ENCODE data around the gene IER5. TPM values are rescaled to one million over a fixed set of nuclear protein-coding genes. Genes with fewer than 3 reads are reported as not detected.

Gene IER5
- total and polyA plus RNA-seq, 9 of the 15 experiments (the other 6 are each of a cell fraction or from before 2014, with no cell fraction given): 2.4 to 32.1 (median 12.0) TPM

DNA sequence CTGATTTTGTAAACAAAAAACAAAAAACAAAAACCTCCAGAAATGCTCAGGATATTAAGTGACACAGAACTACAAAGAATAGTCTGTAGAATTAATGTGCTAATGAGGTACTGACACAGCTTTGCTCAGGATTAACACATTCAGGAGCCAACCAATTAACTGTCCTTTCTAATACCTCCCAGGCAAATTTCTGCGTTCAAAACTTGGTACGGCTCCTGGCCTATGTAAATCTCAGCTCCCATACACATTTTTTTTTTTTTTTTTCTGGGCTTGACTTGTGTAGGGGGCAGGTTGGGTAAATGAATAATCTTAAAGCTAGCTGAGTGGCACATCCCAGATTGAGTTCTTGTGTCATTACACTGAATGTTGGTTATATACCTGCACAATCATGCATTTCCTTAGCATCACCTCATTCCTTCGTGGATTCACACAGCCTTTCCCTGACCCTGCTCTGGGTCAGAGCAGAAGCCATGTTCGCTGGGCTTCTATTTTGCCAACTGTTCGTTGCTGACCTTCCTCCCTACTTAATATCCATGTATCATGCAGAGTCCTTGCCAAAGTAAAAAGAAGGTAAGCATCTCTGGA, 12.6 kb upstream of the IER5 start:
- no peaks in the 10 kb centered on the region for H3K36me3 ChIP-seq (ENCODE audit: control insufficient read depth, insufficient read depth, low read length)
- no peak overlapping the region for H3K9ac ChIP-seq (ENCODE audit: insufficient read depth in 1 of 2, low read depth in 2 of 2, low read length in 2 of 2)
- no peaks in the 10 kb centered on the region for H3K9me1 ChIP-seq (ENCODE audit: control insufficient read depth, insufficient read depth, low read length)
- intact Hi-C loops (cut with micrococcal nuclease) (no loop called here), in situ Hi-C loops (cut with MboI) (no loop called here)
- FAIRE-seq: no peak
- no peak overlapping the region for H3K27ac ChIP-seq (ENCODE audit: extremely low read depth, low read depth, low read length)
- no peaks in the 10 kb centered on the region for H3K79me2 ChIP-seq (ENCODE audit: control insufficient read depth, insufficient read depth, low read length)
- no peaks in the 10 kb centered on the region for H3K9me3 ChIP-seq (replicated peaks; ENCODE audit: control insufficient read depth, insufficient read depth, low read depth, low read length)
- H3K27me3 ChIP-seq (ENCODE audit: control insufficient read depth in 2 of 2, insufficient read depth in 2 of 2, low read length in 2 of 2): peaks cover 4 to 15% of the 10 kb centered on the region in 2 experiments; a peak in 4 of 5 replicates
- no peaks in the 10 kb centered on the region for H3K4me1 ChIP-seq (replicated peaks in 1 of 2; ENCODE audit: control insufficient read depth in 2 of 2, insufficient read depth in 2 of 2, low read length in 2 of 2)
- WGBS (ENCODE audit: insufficient coverage, low coverage, missing lambda C conversion rate): 7% methylated on average over 5 of the region's 5 CpGs
- TF ChIP-seq FOXJ3 (CRISPR knock-in tag; IDR thresholded peaks at IDR 0.05) (no peak), EZH2 (IDR thresholded peaks at IDR 0.05; ENCODE audit: borderline replicate concordance, low read depth, low read length) (no peak), HEY1 (CRISPR knock-in tag; IDR thresholded peaks at IDR 0.05; ENCODE audit: borderline replicate concordance) (no peak), USF1 (CRISPR knock-in tag; IDR thresholded peaks at IDR 0.05) (no peak), FOS (IDR thresholded peaks at IDR 0.05; ENCODE audit: extremely low read depth, insufficient read length) (no peak), CTCFL (IDR thresholded peaks at IDR 0.05; ENCODE audit: borderline replicate concordance, insufficient read depth, low read depth, low read length, poor library complexity, severe bottlenecking) (no peak), ARID2 (IDR thresholded peaks at IDR 0.05) (no peak), HBP1 (CRISPR knock-in tag; IDR thresholded peaks at IDR 0.05) (no peak)
- H3K4me3 ChIP-seq: no peak overlapping the region
- no peak for ATAC-seq
- no peaks in the 10 kb centered on the region for H4K20me1 ChIP-seq (replicated peaks; ENCODE audit: control insufficient read depth, insufficient read depth, low read length)
- no peak for DNase-seq (ENCODE audit: extremely low read depth in 1 of 4, low spot score in 3 of 4)
- POLR2A ChIA-PET: interaction anchor here (0.5 to 2.9 kb wide), 5 partner anchors 12 to 15 kb away, joined by 4 to 12 read pairs (median 8); partner anchors contain the start of gene IER5
- CTCF ChIA-PET (ENCODE audit: low intra/inter-chr PET ratio): no interaction called here
- H3K4me2 ChIP-seq (ENCODE audit: insufficient read depth, low read length): no peak overlapping the region
- no peak overlapping the region for H2AFZ ChIP-seq (ENCODE audit: low read depth, low read length)
- no TSS peak for BruUV-seq (replicated peaks)
